Suppressor macrophage (primary cell): ENCODE data around the gene C17orf67.

Experiments
- DNase-seq, 4 experiments: peaks; one replicate each; pipeline ENCODE4 v3.0.0-alpha.2; 2020 to 2022

Gene C17orf67

GRCh38 chr17:56808503-56808902 lies 25.2 kb downstream of the C17orf67 start:
- no peak for DNase-seq

- no peak for DNase-seq
Measured at GRCh38 chr17:56807723-56808122, 26.0 kb downstream of the C17orf67 start.

- no peak for DNase-seq
Measured at GRCh38 chr17:56806949-56807348, 26.8 kb downstream of the C17orf67 start.

GRCh38 chr17:56804454-56804853 lies 29.3 kb downstream of the C17orf67 start:
- DNase-seq, result no peak

GRCh38 chr17:56803071-56803470 lies 30.6 kb downstream of the C17orf67 start:
- DNase-seq, result no peak

- DNase-seq, result no peak
Measured at GRCh38 chr17:56801459-56802178, 32.1 kb downstream of the C17orf67 start.

- no peak for DNase-seq
Measured at GRCh38 chr17:56798916-56799315, 34.8 kb downstream of the C17orf67 start.

- DNase-seq, result no peak
Measured at GRCh38 chr17:56796536-56796935, 37.2 kb downstream of the C17orf67 start.

- no peak for DNase-seq
Measured at GRCh38 chr17:56795221-56795865, 38.4 kb downstream of the C17orf67 start.

GRCh38 chr17:56793957-56794356 lies 39.8 kb downstream of the C17orf67 start:
- peak; percentile 54 to 80 (median 64) for DNase-seq

GRCh38 chr17:56793531-56793930 lies 40.2 kb downstream of the C17orf67 start:
- no peak for DNase-seq

- no peak for DNase-seq
Measured at GRCh38 chr17:56792267-56792666, 41.5 kb downstream of the C17orf67 start.

GRCh38 chr17:56786989-56787482 lies 46.7 kb downstream of the C17orf67 start:
- DNase-seq, result peak; percentile 89 to 97 (median 92)

GRCh38 chr17:56785997-56786680 lies 47.6 kb downstream of the C17orf67 start:
- no peak for DNase-seq

GRCh38 chr17:56785405-56785804 lies 48.3 kb downstream of the C17orf67 start:
- peak in 2 of 4 experiments; percentile 21 to 31 for DNase-seq

GRCh38 chr17:56782338-56782737 lies 51.4 kb downstream of the C17orf67 start:
- DNase-seq, result no peak

- DNase-seq, result no peak
Measured at GRCh38 chr17:56781906-56782305, 51.8 kb downstream of the C17orf67 start.

GRCh38 chr17:56779898-56780777 lies 53.6 kb downstream of the C17orf67 start:
- peak; percentile 76 to 91 (median 84) for DNase-seq

- no peak for DNase-seq
Measured at GRCh38 chr17:56779322-56779721, 54.4 kb downstream of the C17orf67 start.

- DNase-seq, result no peak
Measured at GRCh38 chr17:56778898-56779297, 54.8 kb downstream of the C17orf67 start.

- DNase-seq, result peak; percentile 45 to 67 (median 53)
Measured at GRCh38 chr17:56777859-56778258, 55.9 kb downstream of the C17orf67 start.

- DNase-seq, result no peak
Measured at GRCh38 chr17:56774650-56775049, 59.1 kb downstream of the C17orf67 start.
